Fibroblast of peridontal ligament (primary cell): ENCODE measurements around the gene HSPA1L.
"Not testable (repeated sequence)": the region's sequence is repeated elsewhere in the genome, so short reads cannot be mapped to it uniquely, and the experiment has no call there.

ENCODE experiments used
- DNase-seq: peaks from one replicate; pipeline ENCODE4 v3.0.0-alpha.2; 2010; ENCODE audit errors: extremely low read depth

Gene HSPA1L

GRCh38 chr6:31815025-31815838, at the start of gene HSPA1L, which contains the start of gene HSPA1A:
HSPA1L (minus strand) TSS chr6:31815283; CDS start chr6:31811972, 3,311 bp downstream.
HSPA1A (plus strand) TSS chr6:31815543; CDS start chr6:31815757, 214 bp downstream.
- peak; percentile 96 for DNase-seq

GRCh38 chr6:31864818-31865204, 49.7 kb upstream of the HSPA1L start:
- DNase-seq = no peak

- not testable (repeated sequence) for DNase-seq
These were observed 49.1 kb upstream of the HSPA1L start for GRCh38 chr6:31864123-31864562.

- DNase-seq = peak; percentile 100
These were observed 47.5 kb upstream of the HSPA1L start, which contains the start of gene NEU1 for GRCh38 chr6:31862344-31863235. NEU1 (minus strand) TSS chr6:31862821; CDS start chr6:31862776, 45 bp downstream.

- no peak for DNase-seq
These were observed 46.8 kb upstream of the HSPA1L start for GRCh38 chr6:31861919-31862343.

GRCh38 chr6:31861150-31861549, 46.1 kb upstream of the HSPA1L start:
- no peak for DNase-seq

GRCh38 chr6:31860349-31860748, 45.3 kb upstream of the HSPA1L start:
- DNase-seq = no peak

- no peak for DNase-seq
These were observed 44.8 kb upstream of the HSPA1L start for GRCh38 chr6:31859923-31860322.

GRCh38 chr6:31858707-31859106, 43.6 kb upstream of the HSPA1L start:
- no peak for DNase-seq

- not testable (repeated sequence) for DNase-seq
These were observed 42.7 kb upstream of the HSPA1L start for GRCh38 chr6:31857774-31858173.

GRCh38 chr6:31851980-31852718, 37.1 kb upstream of the HSPA1L start:
- not testable (repeated sequence) for DNase-seq

GRCh38 chr6:31851485-31851832, 36.4 kb upstream of the HSPA1L start:
- DNase-seq = peak; percentile 45

GRCh38 chr6:31850765-31851484, 35.8 kb upstream of the HSPA1L start:
- no peak for DNase-seq

- DNase-seq = no peak
These were observed 32.3 kb upstream of the HSPA1L start for GRCh38 chr6:31847276-31847978.

- no peak for DNase-seq
These were observed 29.4 kb upstream of the HSPA1L start for GRCh38 chr6:31844507-31844906.

GRCh38 chr6:31842053-31842452, 27.0 kb upstream of the HSPA1L start:
- no peak for DNase-seq

GRCh38 chr6:31839779-31840126, 24.7 kb upstream of the HSPA1L start:
- not testable (repeated sequence) for DNase-seq

GRCh38 chr6:31838968-31839367, 23.9 kb upstream of the HSPA1L start:
- DNase-seq = no peak

- not testable (repeated sequence) for DNase-seq
These were observed 23.1 kb upstream of the HSPA1L start for GRCh38 chr6:31838114-31838553.

- DNase-seq = no peak
These were observed 22.5 kb upstream of the HSPA1L start for GRCh38 chr6:31837369-31838113.
